ENCODE results near the gene DPYD. TPM values are rescaled to one million over a fixed set of nuclear protein-coding genes. Genes with fewer than 3 reads are reported as not detected.

DPYD gene
- total RNA-seq, 1 donor from 2014 or later = 12.6 TPM

- H3K4me3 Mint-ChIP-seq = no peak overlapping the region
- H3K27me3 Mint-ChIP-seq = no peaks in the 10 kb centered on the region
- ChIA-PET POLR2A (no interaction called here), CTCF (no interaction called here)
- H3K27ac Mint-ChIP-seq = no peak overlapping the region
- peaks cover 12% of the 10 kb centered on the region for H3K36me3 Mint-ChIP-seq (ENCODE audit: low read depth)
- no peaks in the 10 kb centered on the region for H3K4me1 Mint-ChIP-seq
- intact Hi-C loops (cut with micrococcal nuclease) = no loop called here
- DNase-seq (no peak), ATAC-seq (ENCODE audit: low read depth) (no peak)
- no peaks in the 10 kb centered on the region for H3K9me3 Mint-ChIP-seq
- no peak for TF ChIP-seq CTCF (IDR thresholded peaks at IDR 0.05)
These were observed 827.1 kb downstream of the DPYD start for GRCh38 chr1:97093741-97094140.

GRCh38 chr1:97092824-97093223 is 828.0 kb downstream of the DPYD start:
- H3K27ac Mint-ChIP-seq = no peak overlapping the region

DNA sequence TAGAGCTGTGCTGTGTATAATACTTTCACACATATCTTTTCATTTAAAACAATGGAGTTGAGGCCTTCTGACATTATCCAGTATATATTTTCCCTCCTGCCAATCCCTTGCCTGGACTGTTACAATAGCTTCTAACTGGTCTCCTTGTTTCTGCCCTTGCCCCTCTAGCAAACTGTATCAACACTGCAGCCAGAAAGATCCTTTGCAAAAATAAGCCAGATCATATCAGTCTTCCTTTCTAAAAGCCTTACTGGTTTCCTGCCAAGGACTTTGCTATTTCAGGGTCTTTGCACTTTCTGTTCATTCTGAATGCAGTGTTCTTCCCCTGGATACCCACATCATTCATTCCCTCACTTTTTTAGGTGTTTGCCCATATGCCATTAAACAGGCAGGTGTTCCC is 829.2 kb downstream of the DPYD start:
- no peak for ATAC-seq (ENCODE audit: low read depth)
- H3K4me3 Mint-ChIP-seq = no peak overlapping the region
- ChIA-PET CTCF (no interaction called here), POLR2A (no interaction called here)
- H3K36me3 Mint-ChIP-seq (ENCODE audit: low read depth) = peaks cover under 1% of the 10 kb centered on the region
- no peak for TF ChIP-seq CTCF (IDR thresholded peaks at IDR 0.05)
- intact Hi-C loops (cut with micrococcal nuclease) = no loop called here
- H3K4me1 Mint-ChIP-seq = no peaks in the 10 kb centered on the region
- no peak overlapping the region for H3K27ac Mint-ChIP-seq
- no peak for DNase-seq
- no peaks in the 10 kb centered on the region for H3K9me3 Mint-ChIP-seq
- no peaks in the 10 kb centered on the region for H3K27me3 Mint-ChIP-seq

More at GRCh38 chr1:97092824-97093223, 828.0 kb downstream of the DPYD start:
- no peaks in the 10 kb centered on the region for H3K4me1 Mint-ChIP-seq
- CTCF ChIA-PET = no interaction called here
- intact Hi-C loops (cut with micrococcal nuclease) = no loop called here
- POLR2A ChIA-PET = no interaction called here
- no peak overlapping the region for H3K4me3 Mint-ChIP-seq
- DNase-seq (no peak), ATAC-seq (ENCODE audit: low read depth) (no peak)
- TF ChIP-seq CTCF (IDR thresholded peaks at IDR 0.05) = no peak
- H3K36me3 Mint-ChIP-seq (ENCODE audit: low read depth) = peaks cover 10% of the 10 kb centered on the region
- H3K9me3 Mint-ChIP-seq = no peaks in the 10 kb centered on the region
- no peaks in the 10 kb centered on the region for H3K27me3 Mint-ChIP-seq

- ChIA-PET POLR2A (no interaction called here), CTCF (no interaction called here)
These were observed 829.6 kb downstream of the DPYD start for GRCh38 chr1:97091263-97091662.

GRCh38 chr1:97090725-97091124 is 830.1 kb downstream of the DPYD start:
- Mint-ChIP-seq H3K9me3 (no peaks in the 10 kb centered on the region), H3K36me3 (ENCODE audit: low read depth) (no peaks in the 10 kb centered on the region), H3K27me3 (no peaks in the 10 kb centered on the region), H3K27ac (no peak overlapping the region), H3K4me1 (no peaks in the 10 kb centered on the region), H3K4me3 (no peak overlapping the region)
- no peak for TF ChIP-seq CTCF (IDR thresholded peaks at IDR 0.05)
- POLR2A ChIA-PET = no interaction called here
- ATAC-seq (ENCODE audit: low read depth) = no peak
- CTCF ChIA-PET = no interaction called here
- DNase-seq = no peak
- intact Hi-C loops (cut with micrococcal nuclease) = no loop called here

More at GRCh38 chr1:97091263-97091662, 829.6 kb downstream of the DPYD start:
- no peak overlapping the region for H3K4me3 Mint-ChIP-seq
- H3K27ac Mint-ChIP-seq = no peak overlapping the region
- no peaks in the 10 kb centered on the region for H3K4me1 Mint-ChIP-seq
- H3K27me3 Mint-ChIP-seq = no peaks in the 10 kb centered on the region
- DNase-seq = no peak
- no peaks in the 10 kb centered on the region for H3K36me3 Mint-ChIP-seq (ENCODE audit: low read depth)
- no peaks in the 10 kb centered on the region for H3K9me3 Mint-ChIP-seq
- no peak for TF ChIP-seq CTCF (IDR thresholded peaks at IDR 0.05)
- ATAC-seq (ENCODE audit: low read depth) = no peak
- intact Hi-C loops (cut with micrococcal nuclease) = no loop called here

All from activated B cell treated with CpG ODN at 0.5 μM for 24 hours (primary cell).